Kidney (tissue), 14 donors: ENCODE measurements around the gene ATG13. TPM values are rescaled to one million over a fixed set of nuclear protein-coding genes. Genes with fewer than 3 reads are reported as not detected.
A peak's percentile ranks its signal among the peaks of the same experiment; 100 is the strongest.

ENCODE experiments used
- DNase-seq, 5 donors: peaks; one replicate each; pipeline ENCODE4 v3.0.0-alpha.2; 2013 to 2020
- FAIRE-seq: peaks from 2 replicates; lab custom pipeline; 2012; peaks lifted over from hg19 to GRCh38; lab: Jason Lieb, UNC
- H3K27ac ChIP-seq, 2 donors: one replicate each; pipeline ENCODE4 v1.7.0; 2013; ENCODE audit warnings: low read depth in 2 of 2, low read length in 2 of 2, inconsistent platforms in 1 of 2
- H3K27me3 ChIP-seq: one replicate; pipeline ENCODE4 v1.7.1; 2013; ENCODE audit warnings: low read length, inconsistent platforms; ENCODE audit not compliant: control insufficient read depth, insufficient read depth
- H3K36me3 ChIP-seq, 3 donors: one replicate each; pipeline versions ENCODE4 v1.7.0 to v1.7.1; 2013; ENCODE audit warnings: low read length in 3 of 3, control low read depth in 1 of 3, inconsistent platforms in 1 of 3; ENCODE audit not compliant: insufficient read depth in 3 of 3, control insufficient read depth in 2 of 3
- H3K4me1 ChIP-seq, 3 donors: one replicate each; pipeline versions ENCODE4 v1.7.0 to v1.7.1; 2013; ENCODE audit warnings: low read length in 3 of 3, inconsistent platforms in 1 of 3, low read depth in 1 of 3; ENCODE audit not compliant: control insufficient read depth in 2 of 3, insufficient read depth in 2 of 3
- H3K4me3 ChIP-seq, 3 donors: one replicate each; pipeline versions ENCODE4 v1.7.0 to v1.8.1; 2013; ENCODE audit warnings: low read length in 3 of 3, control low read depth in 1 of 3, inconsistent platforms in 1 of 3
- H3K9ac ChIP-seq, 3 donors: one replicate each; pipeline versions ENCODE4 v1.7.0 to v1.7.1; 2013; ENCODE audit warnings: low read length in 3 of 3, control low read depth in 1 of 3, inconsistent platforms in 1 of 3
- H3K9me3 ChIP-seq, 3 donors: one replicate each; pipeline versions ENCODE4 v1.7.0 to v1.7.1; 2013; ENCODE audit warnings: low read length in 3 of 3, control low read depth in 1 of 3, inconsistent platforms in 1 of 3; ENCODE audit not compliant: control insufficient read depth in 2 of 3, insufficient read depth in 1 of 3
- intact Hi-C: fragments of 100-400 bp; cut with DNase I; formaldehyde crosslinking; loops from one replicate; pipeline ENCODE4 v1.11.1; 2022
- polyA plus RNA-seq: library from polyadenylated mRNA; stranded (reverse); fragments of 350-450 nt; fragmentation: Illumina TruSeq; extraction: RNeasy Lipid Tissue Mini Kit (QIAGEN cat#74804); gene quantifications from one replicate; pipeline ENCODE4 v1.2.3, GENCODE V29; 2014; ENCODE audit warnings: low read depth, low replicate concordance; ENCODE audit not compliant: insufficient read depth
- total RNA-seq: library from RNA; stranded (reverse); fragmentation: NEBNext Ultra II Directional; extraction: Animal tissue kit (Norgen Biotek cat#: 25700); gene quantifications from one replicate; pipeline ENCODE4 v1.2.1, GENCODE V29; 2021
- TF ChIP-seq, protein P1 (sequence below): IDR thresholded peaks from 3 replicates; pipeline ENCODE4 v1.5.1; 2012; ENCODE audit warnings: mild to moderate bottlenecking, moderate library complexity, borderline replicate concordance; ENCODE audit not compliant: insufficient read depth; ENCODE audit errors: extremely low read depth
- donor health status: control.
- donor health status: control.
- donor health status: control.
- donor health status: control.
- donor health status: control.
- donor health status: DM: yes; HTN: yes; CAD: no.
- donor health status: Normal renal cell carcinoma (clear cell type).

ATG13 gene
- total and polyA plus RNA-seq, 2 donors from 2014 or later = 40.1 to 73.5 TPM

- no peaks in the 10 kb centered on the region for H3K9me3 ChIP-seq
- H3K27ac ChIP-seq = no peak overlapping the region
- DNase-seq (no peak), FAIRE-seq (no peak)
- intact Hi-C loops = no loop called here
- TF ChIP-seq, protein P1, sequence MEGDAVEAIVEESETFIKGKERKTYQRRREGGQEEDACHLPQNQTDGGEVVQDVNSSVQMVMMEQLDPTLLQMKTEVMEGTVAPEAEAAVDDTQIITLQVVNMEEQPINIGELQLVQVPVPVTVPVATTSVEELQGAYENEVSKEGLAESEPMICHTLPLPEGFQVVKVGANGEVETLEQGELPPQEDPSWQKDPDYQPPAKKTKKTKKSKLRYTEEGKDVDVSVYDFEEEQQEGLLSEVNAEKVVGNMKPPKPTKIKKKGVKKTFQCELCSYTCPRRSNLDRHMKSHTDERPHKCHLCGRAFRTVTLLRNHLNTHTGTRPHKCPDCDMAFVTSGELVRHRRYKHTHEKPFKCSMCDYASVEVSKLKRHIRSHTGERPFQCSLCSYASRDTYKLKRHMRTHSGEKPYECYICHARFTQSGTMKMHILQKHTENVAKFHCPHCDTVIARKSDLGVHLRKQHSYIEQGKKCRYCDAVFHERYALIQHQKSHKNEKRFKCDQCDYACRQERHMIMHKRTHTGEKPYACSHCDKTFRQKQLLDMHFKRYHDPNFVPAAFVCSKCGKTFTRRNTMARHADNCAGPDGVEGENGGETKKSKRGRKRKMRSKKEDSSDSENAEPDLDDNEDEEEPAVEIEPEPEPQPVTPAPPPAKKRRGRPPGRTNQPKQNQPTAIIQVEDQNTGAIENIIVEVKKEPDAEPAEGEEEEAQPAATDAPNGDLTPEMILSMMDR = no peak
- H3K4me1 ChIP-seq = peaks cover 0 to 15% (median 0%) of the 10 kb centered on the region in 3 donors
- H3K36me3 ChIP-seq = peaks cover 0 to 3% (median 3%) of the 10 kb centered on the region in 3 donors
- no peak overlapping the region for H3K9ac ChIP-seq
- no peaks in the 10 kb centered on the region for H3K27me3 ChIP-seq
- H3K4me3 ChIP-seq = no peak overlapping the region
Observed at GRCh38 chr11:46637546-46637945, 20.2 kb downstream of the ATG13 start.

DNA sequence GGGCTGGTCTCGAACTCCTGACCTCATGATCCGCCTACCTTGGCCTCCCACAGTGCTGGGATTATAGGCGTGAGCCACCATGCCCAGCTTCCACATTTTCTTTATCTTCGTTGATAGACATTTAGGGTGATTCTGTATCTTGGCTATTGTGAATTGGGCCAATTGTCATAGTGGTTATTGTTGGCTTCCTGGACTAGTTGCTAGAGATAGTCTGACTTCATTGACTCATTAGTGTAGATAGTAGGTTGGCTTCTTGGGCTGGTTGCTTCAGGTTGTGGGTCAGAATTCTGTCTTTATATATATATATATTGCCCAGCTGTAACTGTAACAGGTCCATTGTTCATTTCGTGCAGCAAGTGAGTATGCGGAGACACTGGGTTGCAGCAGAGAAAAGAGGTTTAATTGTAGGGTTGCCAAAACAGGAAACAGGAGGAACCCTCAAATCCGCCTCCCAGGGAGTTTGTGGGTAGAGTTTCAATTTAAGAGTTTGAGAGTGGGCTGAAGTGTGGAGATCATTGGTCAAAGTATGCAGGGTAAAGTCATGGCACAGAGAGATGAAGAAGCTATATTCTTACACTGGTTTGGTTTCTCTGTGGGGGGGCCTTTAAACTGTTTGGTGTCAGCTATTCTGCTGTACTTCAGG is 22.0 kb downstream of the ATG13 start:
- no peak for FAIRE-seq
- intact Hi-C loops = no loop called here
- no peak overlapping the region for H3K9ac ChIP-seq

GRCh38 chr11:46640036-46640788 is 22.9 kb downstream of the ATG13 start:
- peak in 2 of 5 donors; percentile 29 to 43 for DNase-seq
- FAIRE-seq = no peak
- Histone ChIP-seq H3K36me3 (peaks cover 0 to 2% (median 2%) of the 10 kb centered on the region in 3 donors), H3K9ac (no peak overlapping the region), H3K4me3 (peak overlapping the region in 1 of 3 donors; percentile 18), H3K9me3 (no peaks in the 10 kb centered on the region), H3K27ac (peak overlapping the region; percentile 47 to 61), H3K27me3 (no peaks in the 10 kb centered on the region), H3K4me1 (peaks cover 0 to 15% (median 0%) of the 10 kb centered on the region in 3 donors)
- TF ChIP-seq, protein P1 = no peak
- intact Hi-C loops = no loop called here

More for the DNA sequence above, 22.0 kb downstream of the ATG13 start:
- DNase-seq = no peak
- no peaks in the 10 kb centered on the region for H3K27me3 ChIP-seq
- TF ChIP-seq, protein P1 = no peak
- no peak overlapping the region for H3K27ac ChIP-seq
- no peaks in the 10 kb centered on the region for H3K9me3 ChIP-seq
- H3K4me1 ChIP-seq = peaks cover 0 to 15% (median 0%) of the 10 kb centered on the region in 3 donors
- H3K4me3 ChIP-seq = no peak overlapping the region
- H3K36me3 ChIP-seq = peaks cover 0 to 2% (median 2%) of the 10 kb centered on the region in 3 donors
